Fibroblast of gingiva (primary cell): ENCODE measurements around the gene RALB.

Experiments
- DNase-seq: peaks from one replicate; pipeline ENCODE4 v3.0.0-alpha.2; 2011; ENCODE audit warnings: low read depth

RALB gene

GRCh38 chr2:120262761-120263428 is 10.2 kb downstream of the RALB start:
- DNase-seq = no peak

GRCh38 chr2:120265006-120265405 is 12.4 kb downstream of the RALB start:
- no peak for DNase-seq

GRCh38 chr2:120267348-120267747 is 14.7 kb downstream of the RALB start:
- no peak for DNase-seq

- no peak for DNase-seq
Measured at GRCh38 chr2:120269076-120269744, 16.6 kb downstream of the RALB start.

- DNase-seq = no peak
Measured at GRCh38 chr2:120269816-120270215, 17.2 kb downstream of the RALB start.

- no peak for DNase-seq
Measured at GRCh38 chr2:120271711-120272379, 19.2 kb downstream of the RALB start.

GRCh38 chr2:120272763-120273481 is 20.3 kb downstream of the RALB start:
- no peak for DNase-seq

- DNase-seq = no peak
Measured at GRCh38 chr2:120275617-120276400, 23.2 kb downstream of the RALB start.

- no peak for DNase-seq
Measured at GRCh38 chr2:120277505-120278205, 25.0 kb downstream of the RALB start.

GRCh38 chr2:120278901-120279300 is 26.2 kb downstream of the RALB start:
- DNase-seq = no peak

- DNase-seq = no peak
Measured at GRCh38 chr2:120279708-120280107, 27.1 kb downstream of the RALB start.

- DNase-seq = no peak
Measured at GRCh38 chr2:120283649-120284048, 31.0 kb downstream of the RALB start.

- no peak for DNase-seq
Measured at GRCh38 chr2:120285056-120285455, 32.4 kb downstream of the RALB start.

GRCh38 chr2:120287183-120288015 is 34.7 kb downstream of the RALB start:
- peak; percentile 63 for DNase-seq

GRCh38 chr2:120288016-120288373 is 35.3 kb downstream of the RALB start:
- DNase-seq = no peak

GRCh38 chr2:120289221-120289906 is 36.7 kb downstream of the RALB start:
- DNase-seq = no peak

GRCh38 chr2:120290737-120291136 is 38.1 kb downstream of the RALB start:
- DNase-seq = no peak

GRCh38 chr2:120291401-120292311 is 39.0 kb downstream of the RALB start:
- no peak for DNase-seq
